Epithelial cell of esophagus (primary cell): ENCODE measurements around the gene PODXL.
A peak's percentile ranks its signal among the peaks of the same experiment; 100 is the strongest.

Experiments
- DNase-seq: peaks from one replicate; pipeline ENCODE4 v3.0.0; 2010; ENCODE audit warnings: low read depth
- H3K4me3 ChIP-seq: 2 replicates; pipeline ENCODE4 v1.5.1; 2011; ENCODE audit warnings: mild to moderate bottlenecking, low read length, control low read depth
- CTCF ChIP-seq: IDR thresholded peaks from 2 replicates; pipeline ENCODE4 v1.5.1; 2011; ENCODE audit warnings: low read depth, mild to moderate bottlenecking, low read length, control low read depth, inconsistent platforms; ENCODE audit not compliant: insufficient read depth; ENCODE audit errors: missing control alignments

The PODXL gene

GRCh38 chr7:131533151-131533559 lies 23.3 kb downstream of the PODXL start:
- H3K4me3 ChIP-seq, result no peak overlapping the region
- DNase-seq, result no peak
- no peak for TF ChIP-seq CTCF

GRCh38 chr7:131532570-131533091 lies 23.8 kb downstream of the PODXL start:
- TF ChIP-seq CTCF, result no peak
- no peak for DNase-seq
- H3K4me3 ChIP-seq, result no peak overlapping the region

- no peak for DNase-seq
- H3K4me3 ChIP-seq, result no peak overlapping the region
- no peak for TF ChIP-seq CTCF
These were observed 26.3 kb downstream of the PODXL start for GRCh38 chr7:131530137-131530536.

- H3K4me3 ChIP-seq, result no peak overlapping the region
These were observed 26.8 kb downstream of the PODXL start for GRCh38 chr7:131529617-131530016.

GRCh38 chr7:131529179-131529578 lies 27.2 kb downstream of the PODXL start:
- no peak for DNase-seq
- TF ChIP-seq CTCF, result no peak
- H3K4me3 ChIP-seq, result no peak overlapping the region

More at GRCh38 chr7:131529617-131530016, 26.8 kb downstream of the PODXL start:
- no peak for DNase-seq
- TF ChIP-seq CTCF, result no peak

GRCh38 chr7:131527456-131527855 lies 29.0 kb downstream of the PODXL start:
- TF ChIP-seq CTCF, result no peak
- no peak for DNase-seq
- H3K4me3 ChIP-seq, result no peak overlapping the region

- no peak for TF ChIP-seq CTCF
- DNase-seq, result peak; percentile 60
- no peak overlapping the region for H3K4me3 ChIP-seq
These were observed 30.6 kb downstream of the PODXL start for GRCh38 chr7:131525820-131526219.
